CD4-positive, alpha-beta T cell treated with Interleukin-15 for 4 hours (primary cell): Measurements from ENCODE around the gene MN1.

Experiments used
- DNase-seq: peaks from one replicate; pipeline ENCODE4 v3.0.0-alpha.2; 2020; ENCODE audit warnings: low spot score

Gene MN1

DNA sequence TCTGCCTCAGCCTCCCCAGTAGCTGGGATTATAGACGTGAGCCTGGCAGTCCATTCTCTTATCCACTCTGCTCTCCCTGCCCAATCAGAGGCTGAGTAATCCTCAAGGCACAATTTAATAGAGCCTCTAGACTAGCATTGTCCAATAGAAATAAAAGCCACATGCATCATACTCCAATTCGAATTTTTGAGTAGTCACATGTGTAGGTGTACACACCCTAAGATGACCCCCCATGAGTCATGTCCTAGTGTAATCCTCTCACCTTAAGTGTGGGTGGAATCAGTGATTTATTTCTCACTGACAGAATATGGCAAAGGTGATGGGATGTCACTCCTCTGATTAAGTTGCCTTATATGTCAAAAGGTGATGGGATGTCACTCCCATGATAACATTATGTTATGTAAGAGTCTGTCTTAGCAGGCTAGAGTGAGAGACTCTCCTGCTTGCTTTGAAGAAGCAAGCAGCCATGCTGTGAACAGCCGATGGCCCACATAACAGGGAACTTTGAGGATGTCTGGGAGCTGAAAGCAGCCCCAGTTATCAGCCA is 61.3 kb downstream of the MN1 start:
- no peak for DNase-seq

DNA sequence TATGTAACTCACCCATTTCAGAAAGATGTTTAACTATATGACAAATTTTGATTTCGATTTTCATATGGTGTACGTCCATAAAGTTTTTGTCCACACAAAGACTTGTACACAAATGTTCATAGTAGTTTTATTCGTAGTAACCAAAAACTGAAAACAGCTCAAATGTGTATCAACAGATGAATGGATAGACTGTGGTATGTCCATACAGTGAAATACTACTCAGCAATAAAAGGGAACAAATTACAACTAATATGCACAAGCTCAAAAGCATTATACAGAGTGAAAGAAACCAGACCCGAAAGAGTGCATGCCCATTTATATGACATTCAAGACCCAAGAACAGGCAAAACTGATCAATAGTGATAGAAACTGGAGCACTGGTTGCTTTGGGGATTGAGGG is 64.0 kb downstream of the MN1 start:
- no peak for DNase-seq

DNA sequence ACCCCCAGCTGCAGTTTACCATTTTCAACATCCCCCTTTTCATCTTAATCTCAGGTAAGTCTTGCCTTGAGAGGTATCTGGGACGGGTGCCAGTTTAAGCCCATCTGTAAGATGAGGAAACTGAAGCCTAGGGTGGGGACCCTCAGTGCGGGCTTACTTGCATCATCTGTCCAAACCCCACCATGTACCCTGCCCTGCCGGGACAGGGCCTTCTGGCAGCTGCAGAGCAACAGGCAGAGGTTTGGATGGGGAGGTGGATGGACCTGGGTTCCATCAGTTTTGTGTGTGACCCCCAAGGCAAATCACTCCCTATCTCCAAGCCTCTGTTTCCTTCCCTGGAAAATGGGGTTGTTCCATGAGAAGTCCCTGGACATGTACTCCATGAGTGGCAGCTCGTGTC is 67.5 kb downstream of the MN1 start:
- no peak for DNase-seq

DNA sequence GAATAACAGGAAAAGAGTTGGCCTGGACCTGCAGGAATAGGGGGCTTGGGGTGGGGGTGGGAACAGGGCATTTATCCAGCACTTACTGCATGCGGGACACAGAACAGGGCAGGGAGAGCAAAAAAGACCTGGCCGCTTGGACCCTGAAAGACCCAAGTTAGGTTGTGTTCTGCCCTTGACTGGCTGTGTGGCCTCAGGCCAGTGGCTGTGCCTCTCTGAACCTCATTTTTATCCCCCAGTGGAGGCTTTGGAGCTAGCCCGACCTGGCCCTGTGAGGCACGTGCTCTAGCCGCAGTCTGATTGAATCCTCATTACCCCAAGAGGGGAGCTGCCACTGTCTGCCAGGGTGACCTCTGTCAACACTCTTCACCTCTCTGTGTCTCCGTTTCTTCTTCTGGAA is 68.7 kb downstream of the MN1 start:
- no peak for DNase-seq

DNA sequence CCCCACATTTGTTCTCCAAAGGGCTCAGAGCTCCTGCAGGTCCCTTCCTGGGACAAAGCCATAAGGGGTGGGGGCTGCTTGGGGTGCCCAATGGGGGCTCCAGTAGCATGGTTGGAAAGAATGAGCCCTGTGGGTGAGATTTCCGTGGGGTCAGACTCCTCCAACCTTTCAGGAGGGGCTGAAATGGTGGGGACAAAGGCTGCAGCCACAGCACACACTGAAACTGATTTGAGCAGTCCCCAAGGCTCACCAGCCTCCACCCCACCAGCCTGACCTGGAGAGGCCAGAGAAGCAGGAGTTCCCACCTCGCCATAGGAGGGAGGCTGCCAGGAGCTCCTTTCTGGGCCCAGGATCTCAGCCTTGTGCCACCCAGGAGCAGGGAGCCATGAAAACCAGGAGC is 69.2 kb downstream of the MN1 start:
- no peak for DNase-seq

DNA sequence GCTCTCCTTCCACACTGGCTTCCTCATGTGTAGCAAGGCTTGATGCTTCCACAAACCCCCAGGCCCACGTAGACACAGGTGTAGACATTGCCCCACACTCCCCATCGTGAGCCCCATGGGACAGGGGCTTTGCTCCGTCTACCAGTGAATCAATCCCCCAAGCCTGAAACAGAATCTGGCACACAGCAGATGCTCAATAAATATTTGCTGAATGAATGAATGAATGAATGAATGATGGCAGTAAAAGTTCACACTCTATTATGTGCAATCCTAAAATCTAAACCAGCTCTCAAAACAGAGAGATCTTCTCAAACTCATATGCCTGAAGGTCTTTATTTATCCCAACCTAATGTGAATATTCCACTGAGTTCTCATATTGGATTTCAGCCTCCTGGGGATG is 69.9 kb downstream of the MN1 start:
- no peak for DNase-seq

DNA sequence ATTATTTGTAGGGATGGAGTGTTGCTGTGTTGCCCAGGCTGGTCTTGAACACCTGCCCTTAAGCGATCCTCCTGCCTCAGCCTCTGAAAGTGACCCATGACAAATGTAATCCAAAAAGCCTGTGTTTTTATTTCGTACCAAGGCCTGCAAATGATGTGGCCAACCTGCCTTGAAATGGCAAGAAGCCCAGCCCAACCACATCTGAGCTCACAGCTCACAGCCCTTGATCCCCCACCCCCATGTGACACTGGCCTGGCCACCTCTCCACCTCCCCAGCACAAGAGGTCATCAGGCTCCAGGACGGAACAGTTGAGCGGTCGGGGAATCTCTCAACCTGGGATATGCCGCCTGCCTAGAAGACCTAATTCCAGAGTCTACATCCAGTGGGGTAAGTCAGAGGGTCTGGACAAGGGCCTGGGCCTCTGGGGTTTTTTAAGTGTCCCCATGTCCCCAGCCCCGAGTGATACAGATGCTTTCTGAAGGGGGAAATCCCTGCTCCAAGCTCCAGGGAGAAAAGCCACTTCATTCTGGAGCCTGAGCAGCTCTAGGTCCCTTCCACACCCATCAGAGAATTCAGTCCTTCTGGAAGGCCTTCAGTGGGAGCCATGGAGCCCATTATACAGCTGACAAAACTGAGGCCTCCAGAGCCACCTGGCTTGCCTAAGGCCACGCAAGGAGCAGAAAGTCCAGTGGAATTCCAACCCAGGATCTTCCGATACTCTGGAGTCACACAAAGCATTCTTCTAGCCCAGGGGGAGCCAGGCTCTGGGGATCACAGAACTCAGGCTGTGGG is 70.7 kb downstream of the MN1 start:
- DNase-seq: no peak

DNA sequence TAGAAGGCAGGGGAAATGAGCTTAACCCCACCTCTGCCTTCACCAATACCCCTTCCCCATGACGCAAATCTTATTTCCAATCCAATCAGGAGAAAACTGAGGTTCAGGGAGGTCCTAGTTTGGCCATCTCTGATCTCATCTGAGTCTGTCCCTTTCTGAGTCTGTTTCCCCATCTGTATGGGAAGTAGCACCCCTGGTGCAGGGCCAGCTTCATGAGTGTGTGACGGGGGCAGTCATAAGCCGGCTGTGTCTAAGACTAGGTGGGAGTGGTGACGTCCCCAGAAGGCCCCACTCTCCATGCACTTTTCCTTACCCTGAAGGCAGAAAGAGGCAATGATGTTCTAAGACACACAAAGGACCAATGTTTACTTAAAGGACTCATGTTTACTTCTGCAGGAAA is 72.3 kb downstream of the MN1 start:
- DNase-seq: no peak

DNA sequence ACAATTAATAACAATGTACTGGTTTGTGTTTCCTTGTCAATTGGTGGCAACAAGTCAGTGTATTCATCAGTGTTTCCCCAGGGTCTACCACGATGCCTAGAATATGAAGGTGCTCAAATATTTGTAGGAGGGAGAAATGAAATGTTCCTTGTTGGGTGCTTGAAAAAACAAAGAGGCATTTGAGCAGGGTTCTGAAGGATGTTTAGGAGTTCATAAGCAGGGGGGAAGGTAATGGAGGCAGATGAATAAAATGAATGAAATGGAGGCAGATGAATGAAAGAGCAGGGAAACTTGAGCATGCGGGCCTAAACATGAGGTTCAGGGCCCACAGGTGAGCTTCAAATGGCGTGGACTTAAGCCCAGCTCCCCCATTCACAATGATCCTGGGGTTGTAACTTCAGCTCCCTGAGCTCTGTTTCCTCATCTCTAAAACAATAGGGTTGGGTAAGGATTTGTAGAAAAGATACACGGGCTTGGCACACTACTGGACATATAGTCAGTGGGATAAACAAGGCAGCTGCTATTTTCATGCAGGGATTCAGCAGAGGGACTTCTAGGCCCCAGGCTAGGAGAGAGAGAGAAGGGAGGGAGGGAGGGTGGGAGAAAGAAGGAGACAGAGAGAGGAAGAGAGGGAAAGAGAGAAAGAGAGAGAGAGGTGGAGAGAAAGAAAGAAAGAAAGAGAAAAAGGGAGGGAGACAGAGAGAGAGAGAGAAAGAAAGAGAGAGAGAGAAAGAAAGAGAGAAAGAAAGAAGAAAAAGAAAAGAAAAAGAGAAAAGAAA is 73.7 kb downstream of the MN1 start:
- no peak for DNase-seq

DNA sequence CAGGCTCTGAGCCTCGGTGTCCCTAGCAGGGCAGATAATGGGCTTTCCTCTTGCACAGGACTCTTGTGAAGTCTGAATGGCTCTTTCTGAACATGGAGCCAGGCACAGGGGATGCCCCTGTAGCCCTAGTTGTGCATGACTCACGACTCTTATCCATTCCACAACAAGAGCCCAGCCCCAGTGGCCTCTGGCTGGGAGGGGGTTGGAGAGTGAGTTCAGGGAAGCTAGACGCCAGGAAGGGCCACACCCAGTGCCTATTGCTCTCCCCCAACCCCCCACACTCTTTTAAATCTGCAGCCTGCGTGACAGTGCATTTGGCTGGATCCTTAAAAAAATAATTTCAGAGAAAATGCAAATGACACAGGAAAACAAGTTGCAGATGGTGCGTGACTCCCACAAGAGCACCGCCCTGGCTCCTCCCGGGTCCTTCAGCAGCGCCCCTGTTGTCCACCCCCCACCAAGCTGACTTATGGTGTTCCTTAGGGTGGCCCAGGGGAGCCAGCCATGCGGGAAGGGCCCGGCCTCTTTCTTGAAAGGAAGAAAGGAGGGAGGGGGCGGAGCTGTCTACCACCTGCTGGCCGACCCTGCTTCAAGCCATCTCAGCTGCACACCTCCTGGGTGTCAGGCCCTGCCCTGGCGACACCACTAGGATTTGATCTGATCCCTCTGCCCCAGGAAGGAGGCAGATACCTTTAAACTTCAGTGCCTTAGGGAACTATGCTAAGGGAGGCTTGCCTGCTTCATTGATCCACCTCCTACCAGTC is 74.7 kb downstream of the MN1 start:
- peak; percentile 3 for DNase-seq

DNA sequence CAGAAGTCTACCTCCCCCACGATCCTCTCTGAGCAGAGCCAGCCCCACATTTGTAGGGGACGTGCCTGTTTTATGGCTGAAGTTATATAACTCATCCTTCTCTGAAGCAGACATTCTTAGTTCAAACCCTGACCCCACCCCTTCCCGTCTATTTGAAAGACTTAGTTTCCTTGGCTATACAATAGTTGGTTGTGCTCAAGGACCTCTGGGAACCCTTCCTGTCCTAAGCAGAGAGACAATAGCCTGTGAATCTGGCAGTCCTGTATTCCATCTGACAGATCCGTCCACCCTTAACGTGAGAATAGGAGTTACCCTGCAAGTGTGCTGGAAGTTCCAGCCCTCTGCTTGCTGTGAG is 75.2 kb downstream of the MN1 start:
- DNase-seq: no peak

DNA sequence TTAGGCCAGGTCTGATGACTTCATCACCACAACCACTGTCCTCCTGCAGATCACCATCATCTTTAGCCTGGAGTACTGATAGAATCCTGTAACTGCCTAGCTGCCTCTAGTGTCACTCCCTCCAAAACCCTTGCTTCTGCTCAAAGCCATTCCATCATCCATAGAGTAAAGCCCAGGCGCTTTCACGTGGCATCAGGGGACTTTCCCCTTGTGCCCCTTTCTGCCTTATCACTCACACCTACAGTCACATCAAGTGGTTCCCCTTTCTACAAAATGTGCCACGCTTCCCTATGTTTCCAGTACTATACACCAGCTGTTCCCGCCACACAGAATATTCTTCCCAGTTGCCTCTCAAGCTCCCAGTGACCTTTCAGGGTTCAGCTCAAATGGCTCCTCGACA is 75.9 kb downstream of the MN1 start:
- no peak for DNase-seq

DNA sequence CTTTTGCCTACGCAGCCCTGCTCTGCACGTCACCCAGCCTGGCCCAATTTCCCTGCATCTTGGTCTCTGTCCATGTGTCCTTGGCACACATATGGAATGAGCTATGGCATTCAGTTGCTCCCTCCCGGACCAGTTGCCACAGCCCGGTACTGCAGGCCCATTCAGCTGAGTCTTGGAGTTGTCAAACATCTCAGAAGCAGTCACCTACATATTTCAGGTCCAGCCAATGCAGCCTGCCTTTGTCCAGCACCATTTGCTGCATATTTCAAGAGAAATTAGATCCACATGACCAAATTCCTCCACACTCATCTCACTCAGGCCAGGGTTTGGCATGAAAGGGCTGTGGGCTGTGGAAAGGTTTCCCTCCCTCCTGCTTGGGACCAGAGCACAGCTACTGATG is 76.8 kb downstream of the MN1 start:
- no peak for DNase-seq

DNA sequence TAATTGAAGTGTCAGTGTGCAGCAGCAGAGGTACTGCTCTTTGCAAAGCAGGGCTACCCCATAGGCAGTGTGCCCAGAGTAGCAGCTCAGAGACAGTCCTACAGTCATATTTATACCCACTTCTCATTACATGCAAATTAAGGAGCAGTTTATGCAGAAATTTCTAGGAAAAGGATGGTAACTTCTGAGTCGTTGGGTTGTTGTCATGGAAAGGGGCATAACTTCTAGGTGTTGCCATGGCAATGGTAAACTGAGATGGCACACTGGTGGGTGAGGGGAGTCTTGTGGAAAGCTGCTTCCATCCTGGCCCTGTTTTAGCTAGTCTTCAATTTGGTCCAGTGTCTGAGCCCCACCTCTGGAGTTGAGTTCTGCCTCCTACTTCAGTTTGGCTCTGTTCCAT is 77.4 kb downstream of the MN1 start:
- DNase-seq: no peak

DNA sequence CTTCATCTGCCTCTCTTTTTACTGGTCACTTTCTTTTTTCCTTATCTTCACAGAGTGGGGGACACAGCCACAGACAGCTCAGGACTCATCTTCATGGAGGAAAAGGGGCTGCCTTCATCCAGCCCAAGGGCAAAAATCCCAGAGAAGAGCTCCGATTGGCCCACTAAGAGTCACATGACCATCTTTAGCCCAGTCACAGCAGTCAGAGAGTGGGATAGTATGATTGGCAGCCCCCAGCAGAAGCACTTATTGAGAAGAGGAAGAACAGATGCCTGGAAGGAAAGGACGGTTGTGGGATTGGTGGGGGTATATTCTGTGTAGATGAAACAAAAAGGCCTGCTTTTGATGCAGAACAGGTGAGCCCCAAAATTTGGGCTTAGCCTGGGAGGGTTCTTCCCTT is 77.8 kb downstream of the MN1 start:
- no peak for DNase-seq

DNA sequence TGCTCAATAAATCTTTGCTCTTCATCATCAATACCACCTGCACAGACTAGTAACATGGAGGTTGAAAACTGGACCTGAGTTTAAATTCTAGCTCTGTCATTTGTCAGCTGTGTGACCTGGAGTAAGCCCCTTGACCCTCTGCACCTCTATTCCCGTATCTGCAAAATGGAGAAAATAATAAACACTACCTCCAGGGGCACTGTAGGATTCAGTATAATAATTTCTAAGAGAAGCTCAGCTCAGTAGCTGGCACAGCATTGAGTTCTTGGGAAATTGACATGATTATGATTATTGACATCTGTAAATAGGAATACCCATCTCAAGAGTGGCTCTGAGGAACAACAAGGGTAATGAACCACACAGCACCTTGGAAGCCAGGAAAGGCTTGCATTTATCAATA is 78.4 kb downstream of the MN1 start:
- no peak for DNase-seq

DNA sequence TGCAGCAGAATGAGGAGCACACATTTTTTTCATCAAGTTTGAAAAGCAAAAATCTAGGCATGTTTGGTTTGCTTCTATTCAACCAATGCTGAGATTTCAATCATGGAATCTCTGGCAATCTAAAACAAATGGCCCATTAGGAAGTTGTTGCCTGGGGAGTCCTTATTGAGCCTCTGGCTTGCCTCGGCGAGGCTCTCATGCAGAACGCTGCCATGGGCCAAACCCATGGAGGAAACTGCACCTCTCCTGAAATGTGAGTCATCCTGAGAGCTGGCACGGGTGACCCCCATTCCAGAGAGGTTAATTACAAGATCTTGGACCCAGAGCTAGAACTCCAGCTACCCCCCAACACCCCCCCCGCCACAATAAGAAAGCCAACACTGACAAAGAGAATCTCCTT is 80.7 kb downstream of the MN1 start:
- no peak for DNase-seq

DNA sequence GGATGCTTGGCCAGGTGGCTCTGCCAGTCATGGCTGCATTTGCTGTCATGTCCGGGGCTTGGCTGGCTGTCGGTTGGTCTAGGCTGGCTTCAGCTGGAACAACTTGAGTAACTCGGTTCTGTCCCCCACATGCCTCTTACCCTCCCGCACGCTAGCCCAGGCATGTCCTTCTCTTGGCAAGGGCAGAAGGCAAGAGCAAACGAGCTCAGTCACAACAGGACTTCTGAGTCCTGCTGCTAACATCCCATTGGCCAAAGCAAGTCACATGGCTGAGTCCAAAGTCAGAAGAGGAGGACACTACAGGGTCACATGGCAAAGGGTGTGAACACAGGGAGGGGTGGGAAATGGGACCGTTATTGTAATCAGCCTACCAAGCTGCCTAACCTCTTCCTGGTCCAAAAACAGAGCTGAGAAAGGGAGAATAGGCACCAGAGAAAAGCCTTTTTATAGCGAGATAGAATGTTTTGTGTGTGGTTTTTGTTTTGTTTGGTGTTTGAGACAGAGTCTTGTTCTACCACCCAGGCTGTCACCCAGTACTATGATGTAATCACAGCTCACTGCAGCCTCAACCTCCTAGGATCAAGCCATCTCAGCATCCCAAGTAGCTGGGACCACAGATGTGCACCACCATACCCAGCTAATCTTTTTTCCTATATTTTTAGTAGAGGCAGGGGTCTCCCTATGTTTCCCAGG is 81.9 kb downstream of the MN1 start:
- DNase-seq: no peak

DNA sequence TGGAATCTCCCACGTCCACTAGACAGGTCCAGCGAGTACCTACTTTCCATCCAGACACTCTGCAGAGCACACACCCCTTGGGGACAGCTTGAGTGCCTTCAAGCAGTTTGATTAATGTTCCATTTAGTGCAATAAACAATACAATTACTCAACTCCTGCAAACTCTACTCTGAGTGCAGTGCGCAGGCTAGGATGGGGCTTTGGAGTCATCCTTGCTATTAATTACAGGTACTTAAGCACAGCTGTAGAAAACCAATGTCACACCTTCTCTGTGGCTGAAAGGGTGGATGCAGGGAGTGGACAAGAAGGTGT is 82.6 kb downstream of the MN1 start:
- no peak for DNase-seq

DNA sequence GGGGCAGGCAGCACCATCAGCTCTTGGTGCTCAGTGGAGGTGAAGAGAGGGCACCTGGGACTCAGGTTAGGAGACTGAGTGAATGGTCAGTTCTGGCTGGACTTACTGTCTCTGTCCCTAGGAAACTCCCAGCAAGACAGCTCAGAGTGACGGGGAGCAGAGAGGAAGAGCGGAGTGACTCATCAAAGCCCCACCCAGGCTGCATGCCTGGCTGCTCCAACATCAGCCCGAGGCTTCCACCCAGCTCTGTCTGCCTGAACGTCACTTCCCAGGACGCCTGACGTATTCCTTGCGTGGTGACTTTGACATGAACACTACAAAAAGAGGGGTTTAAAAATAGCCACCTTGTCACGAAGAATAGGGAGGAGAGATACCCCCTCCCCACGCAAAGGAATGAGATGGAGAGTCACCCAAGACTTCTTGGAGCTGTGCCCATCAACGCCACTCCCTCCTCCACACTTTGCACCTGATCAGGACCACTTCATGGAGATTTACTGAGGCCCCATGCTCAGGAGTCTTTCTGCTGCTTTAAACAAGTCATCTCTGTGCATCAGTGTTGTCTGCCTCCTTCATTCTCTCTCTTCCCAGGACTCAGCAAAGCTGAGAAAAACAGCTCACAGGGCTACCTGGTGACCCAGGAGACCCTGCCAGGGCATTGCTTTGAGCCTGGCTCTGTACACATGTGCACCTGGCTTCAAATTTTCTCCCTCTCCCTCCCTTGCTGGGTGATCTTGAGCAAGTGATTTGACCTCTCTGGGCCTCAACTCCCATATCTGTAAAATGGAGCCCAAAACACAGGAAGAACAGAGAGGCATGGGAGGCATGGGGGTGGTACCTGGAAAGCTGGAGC is 83.1 kb downstream of the MN1 start:
- DNase-seq: no peak

DNA sequence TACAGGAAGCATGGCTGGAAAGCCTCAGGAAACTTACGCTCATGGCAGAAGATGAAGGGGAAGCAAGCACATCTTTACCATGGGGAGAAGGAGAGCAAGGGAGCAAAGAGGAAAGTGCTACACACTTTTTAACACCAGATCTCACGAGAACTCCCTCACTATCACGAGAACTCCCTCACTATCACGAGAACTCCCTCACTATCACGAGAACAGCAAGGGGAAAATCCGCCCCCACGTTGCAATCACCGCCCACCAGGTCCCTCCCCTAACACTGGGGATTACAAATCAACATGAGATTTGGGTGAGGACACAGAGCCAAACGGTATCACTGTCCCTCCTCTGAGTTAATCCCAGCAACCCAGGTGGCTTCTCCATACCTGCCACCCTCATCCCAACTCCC is 84.5 kb downstream of the MN1 start:
- DNase-seq: no peak
